NCI-H1092 (cell line): ENCODE measurements around the gene SAT1.

Experiments
- DNase-seq: peaks from one replicate; lab custom pipeline; 2025; lab: John Stamatoyannopoulos, UW

The SAT1 gene

DNA sequence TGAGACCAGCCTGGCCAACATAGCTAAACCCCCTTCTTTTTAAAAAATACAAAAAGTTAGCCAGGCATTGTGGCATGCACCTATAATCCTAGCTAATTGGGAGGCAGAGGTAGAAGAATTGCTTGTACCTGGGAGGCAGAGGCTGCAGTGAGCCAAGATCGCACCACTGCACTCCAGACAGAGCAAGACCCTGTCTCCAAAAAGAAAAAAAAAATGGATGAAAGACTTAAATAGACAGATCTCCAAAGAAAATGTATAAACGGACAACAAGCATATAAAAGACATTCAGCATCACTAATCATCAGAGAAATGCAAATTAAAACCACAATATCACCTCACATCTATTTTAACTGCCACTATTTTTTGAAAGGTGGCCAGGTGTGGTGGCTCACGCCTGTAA is 6.6 kb upstream of the SAT1 start:
- no peak for DNase-seq

- no peak for DNase-seq
Observed at GRCh38 chrX:23779025-23779424, 3.9 kb upstream of the SAT1 start.

DNA sequence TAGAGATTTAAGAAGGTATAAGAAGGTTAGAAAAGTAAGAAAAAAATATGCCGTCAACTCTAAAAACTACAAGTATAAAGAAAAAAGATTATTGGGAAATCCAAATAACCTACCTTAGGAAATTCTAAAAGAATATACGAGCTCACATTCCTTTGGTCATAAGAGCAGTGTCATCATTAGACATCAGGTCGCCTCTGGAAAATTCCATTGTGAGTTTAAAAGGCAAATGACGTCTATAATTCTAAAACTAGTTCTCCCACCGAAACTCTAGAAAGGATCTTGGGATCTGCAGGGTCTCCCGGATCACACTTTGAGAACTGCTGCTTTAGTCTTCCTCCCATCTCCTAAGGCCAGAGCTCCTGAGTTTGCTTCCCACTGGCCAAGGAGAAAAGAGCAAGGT is 518 bp upstream of the SAT1 start:
- DNase-seq = no peak

GRCh38 chrX:23783589-23784469 is 856 bp downstream of the SAT1 start:
- no peak for DNase-seq

DNA sequence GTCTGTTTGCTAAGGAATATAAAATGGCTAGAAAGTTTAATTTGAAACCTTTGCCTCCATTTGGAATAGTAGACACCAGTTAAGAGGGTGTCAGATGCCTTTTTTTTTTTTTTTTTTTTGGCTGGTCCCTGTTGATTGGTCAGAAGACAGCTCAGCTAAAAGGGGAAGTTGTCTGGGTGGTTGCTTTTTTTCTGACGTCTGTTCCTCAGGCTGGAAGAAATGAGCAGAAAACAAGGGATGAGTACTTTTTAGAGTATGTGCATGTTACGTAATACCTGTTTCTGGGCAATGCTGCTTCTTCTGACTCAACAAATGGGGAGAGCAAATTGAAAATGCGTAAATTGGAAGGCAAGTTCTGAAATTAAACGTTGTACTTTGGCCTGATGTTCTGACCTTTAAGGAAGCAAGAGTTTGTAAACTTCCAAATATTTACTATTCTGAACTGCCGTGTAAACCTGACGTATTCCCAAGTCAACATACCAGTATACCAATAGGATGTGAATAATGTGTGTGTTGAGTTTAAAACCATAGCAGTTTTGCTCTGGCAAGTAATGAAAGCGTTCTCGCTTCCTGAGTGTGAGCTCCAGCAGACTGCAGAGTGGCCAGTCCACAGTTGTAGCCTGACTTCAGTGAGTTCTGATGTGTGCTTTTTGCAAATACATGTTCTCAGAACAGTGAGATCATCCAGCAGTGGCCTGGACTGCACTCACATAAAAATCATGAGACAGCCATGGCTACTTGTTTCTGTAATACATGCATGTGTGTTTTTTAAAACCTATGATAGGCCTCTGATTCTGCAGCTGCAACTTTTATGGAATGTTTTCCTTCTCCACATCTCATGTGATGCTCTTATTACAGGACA is 1.7 kb downstream of the SAT1 start:
- no peak for DNase-seq

DNA sequence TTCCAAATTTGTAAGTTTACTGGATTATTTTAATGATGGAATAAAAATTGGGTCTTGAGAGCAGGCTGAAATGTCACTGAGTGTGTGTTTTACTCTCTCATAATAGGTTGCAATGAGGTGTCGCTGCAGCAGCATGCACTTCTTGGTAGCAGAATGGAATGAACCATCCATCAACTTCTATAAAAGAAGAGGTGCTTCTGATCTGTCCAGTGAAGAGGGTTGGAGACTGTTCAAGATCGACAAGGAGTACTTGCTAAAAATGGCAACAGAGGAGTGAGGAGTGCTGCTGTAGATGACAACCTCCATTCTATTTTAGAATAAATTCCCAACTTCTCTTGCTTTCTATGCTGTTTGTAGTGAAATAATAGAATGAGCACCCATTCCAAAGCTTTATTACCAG is 2.6 kb downstream of the SAT1 start:
- no peak for DNase-seq

GRCh38 chrX:23786268-23786815 is 3.4 kb downstream of the SAT1 start:
- no peak for DNase-seq

DNA sequence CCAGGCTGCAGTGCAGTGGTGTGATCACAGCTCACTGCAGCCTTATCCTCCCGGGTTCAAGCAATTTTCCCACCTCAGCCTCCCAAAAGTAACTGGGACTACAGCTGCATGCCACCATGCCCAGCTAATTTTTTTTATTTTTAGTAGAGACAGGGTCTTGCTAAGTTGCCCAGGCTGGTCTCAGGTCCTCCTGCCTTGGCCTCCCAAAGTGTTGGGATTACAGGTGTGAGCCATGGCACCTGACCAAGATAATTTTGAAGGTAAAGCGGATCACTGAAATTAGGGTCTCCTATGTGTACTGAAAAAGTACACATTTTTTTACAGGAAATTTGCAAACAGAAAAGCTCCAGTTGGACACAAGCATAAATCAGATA is 4.8 kb downstream of the SAT1 start:
- no peak for DNase-seq

DNA sequence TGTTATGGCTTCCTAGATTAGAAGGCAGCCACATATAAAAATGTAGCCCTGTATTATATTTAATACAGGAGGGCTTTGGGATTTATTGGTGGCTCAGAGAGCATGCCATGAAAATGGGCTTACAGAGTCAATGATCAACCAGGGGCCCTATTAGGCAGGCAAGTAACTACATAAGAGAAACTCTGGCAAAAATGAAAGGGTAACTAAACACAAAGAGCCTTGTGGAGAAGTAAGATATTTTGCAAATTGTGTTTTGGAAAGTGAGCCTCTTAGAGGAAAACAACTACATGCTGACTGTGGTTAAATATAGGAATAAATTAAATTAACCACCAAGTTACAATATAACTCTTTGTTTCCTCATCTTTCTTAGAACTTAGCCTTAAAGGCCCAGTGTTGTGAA is 5.5 kb downstream of the SAT1 start:
- DNase-seq = no peak

- DNase-seq = no peak
Observed at GRCh38 chrX:23788946-23789345, 6.0 kb downstream of the SAT1 start.

DNA sequence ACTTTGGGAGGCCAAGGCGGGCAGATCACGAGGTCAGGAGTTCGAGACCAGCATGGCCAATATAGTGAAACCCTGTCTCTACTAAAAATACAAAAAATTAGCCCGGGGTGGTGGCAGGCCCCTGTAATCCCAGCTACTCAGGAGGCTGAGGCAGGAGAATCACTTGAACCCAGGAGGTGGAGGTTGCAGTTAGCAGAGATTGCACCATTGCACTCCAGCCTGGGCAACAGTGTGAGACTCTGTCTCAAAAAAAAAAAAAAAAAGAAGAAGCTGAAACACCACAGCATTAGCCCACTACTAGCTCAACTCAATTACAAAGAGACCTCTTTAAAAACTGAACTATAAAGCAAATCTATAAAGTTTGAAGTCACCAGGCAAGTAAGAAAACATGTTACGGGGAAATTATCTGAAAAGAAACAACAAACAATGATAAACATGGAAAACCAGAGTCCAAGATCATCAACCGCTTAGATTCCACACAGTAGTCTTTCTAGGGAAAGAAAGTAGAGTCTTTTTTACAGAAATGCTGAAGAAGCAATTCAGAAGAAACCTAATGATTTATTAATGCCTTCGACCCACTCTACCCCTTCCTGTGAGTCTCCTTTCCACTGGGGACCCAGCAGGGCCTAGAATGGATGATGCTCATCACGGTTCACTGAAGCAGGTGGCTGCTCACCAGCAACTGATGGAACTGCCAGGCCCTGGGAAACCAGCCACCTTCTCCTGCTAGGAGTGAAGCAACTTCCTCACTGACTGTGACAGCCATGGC is 6.6 kb downstream of the SAT1 start:
- DNase-seq = no peak

DNA sequence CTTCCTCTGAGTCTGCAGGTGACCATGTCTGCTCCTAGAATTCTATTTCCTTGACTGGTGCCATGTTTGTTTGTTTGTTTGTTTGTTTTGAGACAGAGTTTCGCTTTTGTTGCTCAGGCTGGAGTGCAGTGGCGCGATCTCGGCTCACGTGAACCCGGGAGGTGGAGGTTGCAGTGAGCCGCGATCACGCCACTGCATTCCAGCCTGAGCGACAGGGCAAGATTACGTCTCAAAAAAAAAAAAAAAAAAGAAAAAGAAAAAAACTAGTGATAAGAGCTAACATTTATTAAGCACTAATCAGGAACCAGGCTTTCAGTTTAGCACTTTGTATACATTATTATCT is 7.2 kb downstream of the SAT1 start:
- DNase-seq = no peak

- DNase-seq = peak; percentile 69
Observed at GRCh38 chrX:23792861-23793553, 10.0 kb downstream of the SAT1 start.

DNA sequence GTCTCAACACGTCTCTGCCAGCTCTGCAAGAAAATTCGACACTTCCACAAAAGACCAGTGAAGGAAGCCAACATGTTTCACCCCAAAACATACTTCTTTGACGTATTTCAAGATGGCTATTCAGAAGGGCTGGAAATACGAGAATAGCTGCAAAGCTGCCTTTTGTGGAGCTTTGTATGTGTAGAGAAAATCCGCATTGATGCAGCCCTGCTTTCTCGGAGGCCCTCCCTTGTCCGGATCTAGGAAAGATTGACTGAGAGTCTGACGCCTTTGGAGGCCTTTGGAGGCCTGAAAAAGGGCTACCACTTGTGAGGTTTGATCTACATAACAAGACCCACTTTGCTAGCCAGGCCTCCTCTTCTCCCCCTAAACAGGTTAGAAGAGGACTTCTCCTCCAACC is 12.2 kb downstream of the SAT1 start:
- no peak for DNase-seq

DNA sequence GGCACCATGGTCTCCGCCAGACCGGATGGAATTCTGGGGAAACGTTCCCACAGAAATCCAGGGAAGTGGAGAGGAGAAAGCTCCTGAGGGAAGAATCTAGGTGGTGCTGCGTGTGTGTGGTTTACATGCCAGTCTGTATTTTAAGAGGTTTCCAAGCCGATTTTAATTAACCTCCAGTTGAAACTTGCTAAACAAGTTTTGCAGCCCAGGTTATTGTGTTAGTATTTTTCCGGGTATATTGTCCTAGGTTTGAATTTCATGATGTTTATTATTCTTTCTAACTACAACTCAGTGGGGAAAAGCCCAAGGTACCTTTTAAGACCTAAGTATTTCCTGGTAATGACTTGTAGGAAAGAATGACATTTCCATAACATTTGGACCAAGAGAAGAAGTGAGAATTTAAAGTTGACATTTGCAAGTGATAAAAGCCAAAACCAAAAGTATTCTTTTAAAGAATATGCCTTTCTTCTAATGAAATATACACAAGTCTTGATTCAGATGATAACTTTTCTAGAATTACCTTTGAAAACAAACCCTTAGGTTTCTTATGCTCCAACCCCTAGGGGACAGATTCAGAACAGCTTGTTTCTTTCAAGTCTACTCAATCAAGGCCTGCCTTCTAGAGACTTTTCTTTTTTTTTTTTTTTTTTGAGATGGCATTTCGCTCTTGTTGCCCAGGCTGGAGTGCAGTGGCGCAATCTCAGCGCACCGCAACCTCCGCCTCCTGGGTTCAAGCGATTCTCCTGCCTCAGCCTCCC is 14.6 kb downstream of the SAT1 start:
- DNase-seq = no peak

GRCh38 chrX:23799469-23800065 is 16.6 kb downstream of the SAT1 start:
- DNase-seq = no peak

DNA sequence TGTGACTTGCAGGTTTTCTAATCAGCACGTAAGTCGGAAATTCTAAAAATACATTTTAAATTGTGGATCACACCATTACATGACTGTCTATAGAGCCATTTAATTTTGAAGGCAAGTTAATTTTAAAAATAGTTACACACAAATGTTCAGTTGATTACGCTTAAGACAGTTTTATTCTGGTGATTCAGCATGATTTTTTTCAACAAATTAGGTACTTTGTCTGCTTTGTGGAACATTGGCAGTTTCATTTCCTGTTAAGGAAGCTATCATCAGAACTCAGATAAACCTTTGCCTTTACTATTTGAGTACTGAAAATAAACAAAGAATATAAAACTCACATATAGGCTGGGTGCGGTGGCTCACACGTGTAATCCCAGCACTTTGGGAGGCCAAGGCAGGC is 19.5 kb downstream of the SAT1 start:
- DNase-seq = no peak

- no peak for DNase-seq
Observed at GRCh38 chrX:23803931-23804381, 21.0 kb downstream of the SAT1 start.

DNA sequence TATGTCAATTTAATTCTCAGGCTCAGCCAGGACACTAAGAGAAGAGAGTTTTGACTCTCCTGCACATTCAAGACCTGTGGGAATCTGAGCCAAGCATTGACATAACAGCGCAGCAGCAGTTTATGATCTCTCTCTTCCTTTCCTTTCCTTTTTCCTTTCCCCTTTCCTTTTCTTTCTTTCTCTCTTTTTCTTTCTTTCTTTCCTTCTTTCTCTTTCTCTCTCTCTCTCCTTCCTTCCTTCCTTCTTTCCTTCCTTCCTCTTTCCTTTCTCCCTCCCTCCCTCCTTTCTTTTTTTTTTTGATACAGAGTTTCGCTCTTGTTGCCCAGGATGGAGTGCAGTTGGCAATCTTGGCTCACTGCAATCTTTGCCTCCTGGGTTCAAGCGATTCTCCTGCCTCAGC is 21.6 kb downstream of the SAT1 start:
- DNase-seq = no peak

GRCh38 chrX:23805389-23805788 is 22.4 kb downstream of the SAT1 start:
- DNase-seq = no peak
